MCF 10A (cell line): ENCODE measurements around the gene TATDN2. TPM values are rescaled to one million over a fixed set of nuclear protein-coding genes. Genes with fewer than 3 reads are reported as not detected.
"Not testable (repeated sequence)": the region's sequence is repeated elsewhere in the genome, so short reads cannot be mapped to it uniquely, and the experiment has no call there.

ENCODE experiments used
- BruUV-seq: library from RNA; stranded (reverse); fragments of 400-500 nt; replicated peaks from 2 replicates; lab custom pipeline; 2021; lab: Mats Ljungman, UMichigan
- CTCF ChIA-PET: fragments of 300-600 bp; sonication (Branson Sonifier 250); formaldehyde crosslinking; extraction: SDS; loops from one replicate; lab custom pipeline; 2021; ENCODE audit warnings: antibody characterized with exemption, inconsistent platforms; lab: Yijun Ruan, JAX
- POLR2A ChIA-PET: fragments of 300-600, 350-650 bp; sonication (Branson Sonifier 250); formaldehyde crosslinking; extraction: SDS; loops from one replicate; lab custom pipeline; 2020; ENCODE audit warnings: antibody characterized with exemption, inconsistent platforms; lab: Yijun Ruan, JAX
- DNase-seq: peaks from one replicate; pipeline ENCODE4 v3.0.0-alpha.2; 2018; ENCODE audit not compliant: unreplicated experiment
- H3K27ac Mint-ChIP-seq: one replicate; pipeline ENCODE4 v1.8.0; 2022; ENCODE audit warnings: mild to moderate bottlenecking, low read depth, mixed read lengths; ENCODE audit not compliant: unreplicated experiment
- H3K27me3 Mint-ChIP-seq: one replicate; pipeline ENCODE4 v1.8.0; 2022; ENCODE audit warnings: mixed read lengths; ENCODE audit not compliant: insufficient read depth, unreplicated experiment
- H3K36me3 Mint-ChIP-seq: one replicate; pipeline ENCODE4 v1.8.0; 2022; ENCODE audit warnings: mild to moderate bottlenecking, moderate library complexity, mixed read lengths; ENCODE audit not compliant: insufficient read depth, unreplicated experiment
- H3K4me1 Mint-ChIP-seq: one replicate; pipeline ENCODE4 v1.8.0; 2022; ENCODE audit warnings: mixed read lengths; ENCODE audit not compliant: insufficient read depth, unreplicated experiment
- H3K4me3 Mint-ChIP-seq: one replicate; pipeline ENCODE4 v1.8.0; 2022; ENCODE audit warnings: mild to moderate bottlenecking, moderate library complexity, mixed read lengths; ENCODE audit not compliant: unreplicated experiment
- H3K9me3 Mint-ChIP-seq: one replicate; pipeline ENCODE4 v1.8.0; 2022; ENCODE audit warnings: mixed read lengths; ENCODE audit not compliant: unreplicated experiment
- intact Hi-C: fragments of 100-400 bp; cut with micrococcal nuclease; formaldehyde crosslinking; loops from 2 replicates; pipeline ENCODE4 v1.14.1; 2022
- total RNA-seq: library from RNA; stranded (reverse); gene quantifications from 2 replicates; pipeline ENCODE4 v1.2.3, GENCODE V29; 2022
- TF ChIP-seq, protein P1 (sequence below): fragments of 200-600 bp; IDR thresholded peaks from one replicate; pipeline ENCODE4 v1.8.0; 2022; ENCODE audit warnings: antibody characterized with exemption, mild to moderate bottlenecking; ENCODE audit not compliant: unreplicated experiment

The TATDN2 gene
- total RNA-seq, 1 experiment from 2014 or later, result 25.9 TPM

DNA sequence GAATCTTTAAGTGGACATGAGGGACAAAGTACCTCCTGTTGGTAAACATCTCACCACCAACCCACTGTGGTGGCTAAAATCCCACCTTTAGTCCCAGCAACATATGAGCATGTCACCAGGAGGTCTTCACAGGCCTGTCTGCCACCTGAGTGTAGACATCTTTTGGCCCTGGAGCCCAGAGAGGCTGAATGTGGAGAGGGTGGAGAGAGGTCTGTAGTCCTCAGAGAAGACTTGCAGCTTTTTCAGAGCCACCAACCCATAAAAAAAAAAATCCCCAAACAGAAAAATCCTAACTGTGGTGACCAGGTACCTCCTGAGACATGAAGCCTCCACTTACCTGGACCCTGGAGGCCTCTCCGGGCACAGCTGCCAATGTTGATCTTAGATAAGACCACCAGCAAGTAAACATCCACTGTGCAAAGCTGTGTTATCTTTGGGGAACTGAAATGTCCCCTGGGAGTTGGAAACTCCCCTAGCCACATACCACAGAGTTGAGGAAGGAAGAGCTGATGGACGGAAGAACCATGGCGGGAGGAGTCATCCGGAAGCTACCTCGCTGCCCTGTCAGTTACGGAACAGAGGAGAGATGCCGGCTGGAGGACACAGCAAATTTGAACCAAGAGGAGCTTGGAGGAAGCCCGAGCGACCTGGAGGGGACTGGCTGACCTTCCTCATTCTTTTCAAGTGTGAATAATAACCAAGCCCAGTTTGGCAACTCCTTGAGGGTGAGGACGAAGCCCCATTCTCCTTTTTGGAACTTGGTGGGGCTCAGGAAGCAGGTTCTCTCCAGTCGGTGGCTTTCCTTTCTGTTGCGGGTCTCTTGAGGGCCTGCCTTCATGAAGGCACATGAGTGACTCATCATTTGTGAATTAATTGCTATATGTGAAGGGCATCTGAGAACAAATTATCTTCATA is 44.5 kb downstream of the TATDN2 start, which contains the start of gene GHRL:
Gene GHRL, minus strand, starts transcription at position 443 of the 915 bp plus-strand sequence. CDS start 2,767 bp downstream, outside the sequence.
- no peak for DNase-seq
- Mint-ChIP-seq H3K36me3 (peaks cover 37% of the 10 kb centered on the region), H3K9me3 (no peaks in the 10 kb centered on the region), H3K27ac (peak within 1 kb of the TSS; percentile 46), H3K4me1 (peaks cover 5% of the 10 kb centered on the region), H3K4me3 (no peak within 1 kb of the TSS), H3K27me3 (no peaks in the 10 kb centered on the region)
- intact Hi-C loops, result no loop called here
- BruUV-seq, result no TSS peak
- TF ChIP-seq, protein P1, sequence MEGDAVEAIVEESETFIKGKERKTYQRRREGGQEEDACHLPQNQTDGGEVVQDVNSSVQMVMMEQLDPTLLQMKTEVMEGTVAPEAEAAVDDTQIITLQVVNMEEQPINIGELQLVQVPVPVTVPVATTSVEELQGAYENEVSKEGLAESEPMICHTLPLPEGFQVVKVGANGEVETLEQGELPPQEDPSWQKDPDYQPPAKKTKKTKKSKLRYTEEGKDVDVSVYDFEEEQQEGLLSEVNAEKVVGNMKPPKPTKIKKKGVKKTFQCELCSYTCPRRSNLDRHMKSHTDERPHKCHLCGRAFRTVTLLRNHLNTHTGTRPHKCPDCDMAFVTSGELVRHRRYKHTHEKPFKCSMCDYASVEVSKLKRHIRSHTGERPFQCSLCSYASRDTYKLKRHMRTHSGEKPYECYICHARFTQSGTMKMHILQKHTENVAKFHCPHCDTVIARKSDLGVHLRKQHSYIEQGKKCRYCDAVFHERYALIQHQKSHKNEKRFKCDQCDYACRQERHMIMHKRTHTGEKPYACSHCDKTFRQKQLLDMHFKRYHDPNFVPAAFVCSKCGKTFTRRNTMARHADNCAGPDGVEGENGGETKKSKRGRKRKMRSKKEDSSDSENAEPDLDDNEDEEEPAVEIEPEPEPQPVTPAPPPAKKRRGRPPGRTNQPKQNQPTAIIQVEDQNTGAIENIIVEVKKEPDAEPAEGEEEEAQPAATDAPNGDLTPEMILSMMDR, result no peak
- POLR2A ChIA-PET, result interaction anchor here (0.5 to 1.4 kb wide), 5 partner anchors 12 to 1013 kb away, joined by 3 to 4 read pairs (median 3); no protein-coding TSS in a partner anchor
- CTCF ChIA-PET, result interaction anchor here (0.6 to 0.7 kb wide), 3 partner anchors 27 to 259 kb away, joined by 3 to 4 read pairs (median 4); no protein-coding TSS in a partner anchor

DNA sequence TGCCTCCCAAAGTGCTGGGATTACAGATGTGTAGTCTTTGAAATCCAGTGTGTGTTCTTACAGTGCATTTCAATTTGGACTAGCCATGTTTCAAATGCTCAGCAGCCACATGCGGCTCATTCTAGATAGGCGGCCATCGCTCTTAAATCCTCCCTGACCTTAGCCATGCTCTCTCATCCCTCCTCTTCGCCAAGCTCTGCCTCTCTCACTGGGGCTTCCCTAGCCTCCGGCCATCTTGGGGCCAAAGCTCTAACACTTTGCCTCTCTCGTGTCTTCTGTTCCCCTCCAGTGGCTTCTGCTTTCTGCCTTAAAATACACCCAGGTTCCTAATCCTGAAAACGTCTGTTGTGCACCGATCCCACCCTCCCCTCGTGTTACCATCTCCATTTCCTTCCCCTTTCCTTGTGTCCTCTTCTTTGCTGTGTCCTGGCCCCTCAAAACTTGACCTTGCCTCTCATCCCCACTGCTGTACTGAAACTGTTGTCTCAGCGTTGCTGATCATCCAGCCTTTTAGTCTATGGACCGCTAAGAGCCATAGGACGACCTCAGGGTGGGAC is 45.8 kb downstream of the TATDN2 start:
- POLR2A ChIA-PET, result interaction anchor here (0.6 to 0.9 kb wide), 2 partner anchors 26 to 891 kb away, joined by 3 to 4 read pairs; no protein-coding TSS in a partner anchor
- no peak for DNase-seq
- H3K9me3 Mint-ChIP-seq, result no peaks in the 10 kb centered on the region
- intact Hi-C loops, result no loop called here
- no peak overlapping the region for H3K4me3 Mint-ChIP-seq
- no peaks in the 10 kb centered on the region for H3K27me3 Mint-ChIP-seq
- BruUV-seq, result no TSS peak
- H3K4me1 Mint-ChIP-seq, result peaks cover 5% of the 10 kb centered on the region
- H3K36me3 Mint-ChIP-seq, result peaks cover 30% of the 10 kb centered on the region
- H3K27ac Mint-ChIP-seq, result no peak overlapping the region
- CTCF ChIA-PET, result no interaction called here
- TF ChIP-seq, protein P1, result no peak

DNA sequence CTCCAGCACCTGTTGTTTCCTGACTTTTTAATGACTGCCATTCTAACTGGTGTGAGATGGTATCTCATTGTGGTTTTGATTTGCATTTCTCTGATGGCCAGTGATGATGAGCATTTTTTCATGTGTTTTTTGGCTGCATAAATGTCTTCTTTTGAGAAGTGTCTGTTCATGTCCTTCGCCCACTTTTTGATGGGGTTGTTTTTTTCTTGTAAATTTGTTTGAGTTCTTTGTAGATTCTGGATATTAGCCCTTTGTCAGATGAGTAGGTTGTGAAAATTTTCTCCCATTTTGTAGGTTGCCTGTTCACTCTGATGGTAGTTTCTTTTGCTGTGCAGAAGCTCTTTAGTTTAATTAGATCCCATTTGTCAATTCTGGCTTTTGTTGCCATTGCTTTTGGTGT is 49.8 kb downstream of the TATDN2 start:
- CTCF ChIA-PET, POLR2A ChIA-PET, H3K9me3 Mint-ChIP-seq, H3K4me1 Mint-ChIP-seq, BruUV-seq, DNase-seq, intact Hi-C loops, H3K4me3 Mint-ChIP-seq, H3K27ac Mint-ChIP-seq, H3K27me3 Mint-ChIP-seq: not testable (repeated sequence)
- H3K36me3 Mint-ChIP-seq, result peaks cover 57% of the 10 kb centered on the region

DNA sequence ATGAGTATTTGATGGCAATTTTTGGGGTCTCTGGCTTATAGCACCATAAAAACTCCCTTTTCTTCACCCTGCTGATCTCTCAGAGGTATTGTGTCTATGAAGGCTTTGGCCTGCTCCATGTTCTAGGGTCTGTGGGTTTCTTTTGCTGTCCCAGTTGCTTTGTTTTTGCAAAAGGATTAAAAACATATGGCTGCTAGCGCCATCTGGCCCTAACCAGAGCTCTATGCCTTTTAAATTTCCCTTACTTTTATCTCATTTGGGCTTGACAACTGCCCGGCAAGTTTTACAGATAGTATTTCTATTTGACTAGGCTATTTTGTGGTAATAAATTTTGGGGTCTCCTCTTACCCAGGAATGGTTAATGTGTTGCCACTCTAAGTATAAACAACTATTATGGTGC is 50.9 kb downstream of the TATDN2 start:
- TF ChIP-seq, protein P1, result no peak
- Mint-ChIP-seq H3K36me3 (peaks cover 64% of the 10 kb centered on the region), H3K4me3 (no peak overlapping the region), H3K4me1 (no peaks in the 10 kb centered on the region), H3K27me3 (no peaks in the 10 kb centered on the region), H3K27ac (no peak overlapping the region), H3K9me3 (no peaks in the 10 kb centered on the region)
- no peak for DNase-seq
- ChIA-PET POLR2A (interaction anchor here (1.4 kb wide), 1 partner anchor 21 kb away, joined by 3 read pairs; no protein-coding TSS in a partner anchor), CTCF (interaction anchor here (0.6 to 0.7 kb wide), 2 partner anchors 795 to 1202 kb away, joined by 3 to 9 read pairs; no protein-coding TSS in a partner anchor)
- intact Hi-C loops, result no loop called here
- no TSS peak for BruUV-seq
